SK-MEL-5 (cell line): ENCODE data around the gene OR51D1. TPM values are rescaled to one million over a fixed set of nuclear protein-coding genes. Genes with fewer than 3 reads are reported as not detected.

ENCODE experiments used
- DNase-seq: peaks from one replicate; pipeline ENCODE4 v3.0.0-alpha.2; 2016; ENCODE audit warnings: low read depth, low spot score
- in situ Hi-C: cut with HindIII; loops from 2 replicates; pipeline ENCODE4 v1.10.0; 2016; ENCODE audit warnings: low sequenced_read_pairs, high pct_unique_total_duplicates, low pct_unique_long_range_greater_than_20kb
- total RNA-seq: library from RNA; depleted of rRNA; stranded (reverse); fragments of >200 nt; shearing (Covaris generic); gene quantifications from 2 replicates; pipeline ENCODE4 v1.2.3, GENCODE V29; 2014

OR51D1 gene
- total RNA-seq, 1 experiment from 2014 or later: not detected

DNA sequence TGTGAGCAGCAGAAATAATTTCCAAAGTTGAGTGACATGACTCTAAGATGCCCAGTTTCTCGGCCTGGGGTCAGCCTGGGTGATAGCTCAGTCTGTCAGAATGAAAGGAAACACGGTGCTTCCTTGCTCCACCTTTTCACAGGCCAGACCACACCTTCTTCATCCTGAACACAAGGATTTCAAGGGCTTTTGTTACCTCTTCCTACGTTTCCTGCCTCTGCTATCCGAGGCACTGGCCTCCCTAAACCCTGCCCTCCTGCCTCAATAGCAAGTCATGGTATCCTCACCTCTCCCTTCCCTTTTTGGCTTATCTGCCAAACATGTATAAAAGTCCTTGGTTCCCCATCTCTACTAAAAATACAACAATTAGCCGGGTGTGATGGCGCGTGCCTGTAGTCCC lies 4.8 kb downstream of the OR51D1 start:
- in situ Hi-C loops: no loop called here
- no peak for DNase-seq

- DNase-seq: no peak
- in situ Hi-C loops: no loop called here
Observed at GRCh38 chr11:4643076-4643475, 5.8 kb downstream of the OR51D1 start.

GRCh38 chr11:4643682-4644081 lies 6.4 kb downstream of the OR51D1 start, which contains the start of gene OR51E1:
OR51E1 (plus strand) TSS chr11:4643982; CDS start chr11:4652527, 8,545 bp downstream.
- no peak for DNase-seq
- in situ Hi-C loops: no loop called here

DNA sequence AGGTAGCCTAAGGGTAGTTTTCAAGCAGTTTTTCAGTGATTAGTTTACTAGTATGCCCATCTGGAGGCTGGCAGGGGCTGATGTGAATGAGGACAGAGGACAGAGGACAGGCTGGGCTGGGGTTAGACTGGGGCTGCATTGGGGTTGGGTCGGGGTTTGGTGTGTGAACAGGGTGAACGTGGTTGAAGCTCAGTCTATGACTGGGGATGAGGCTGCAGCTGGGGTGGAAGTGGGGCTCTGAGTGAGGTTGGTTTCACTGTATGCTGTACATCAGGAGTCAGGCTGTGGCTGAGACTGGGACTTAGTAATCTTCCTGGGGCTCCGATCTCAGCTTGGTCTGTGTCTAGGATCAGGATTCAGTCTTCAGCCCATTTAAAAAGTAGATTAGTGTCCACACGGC lies 7.0 kb downstream of the OR51D1 start:
- in situ Hi-C loops: no loop called here
- DNase-seq: no peak

- in situ Hi-C loops: no loop called here
- DNase-seq: no peak
Observed at GRCh38 chr11:4645974-4646373, 8.7 kb downstream of the OR51D1 start.

DNA sequence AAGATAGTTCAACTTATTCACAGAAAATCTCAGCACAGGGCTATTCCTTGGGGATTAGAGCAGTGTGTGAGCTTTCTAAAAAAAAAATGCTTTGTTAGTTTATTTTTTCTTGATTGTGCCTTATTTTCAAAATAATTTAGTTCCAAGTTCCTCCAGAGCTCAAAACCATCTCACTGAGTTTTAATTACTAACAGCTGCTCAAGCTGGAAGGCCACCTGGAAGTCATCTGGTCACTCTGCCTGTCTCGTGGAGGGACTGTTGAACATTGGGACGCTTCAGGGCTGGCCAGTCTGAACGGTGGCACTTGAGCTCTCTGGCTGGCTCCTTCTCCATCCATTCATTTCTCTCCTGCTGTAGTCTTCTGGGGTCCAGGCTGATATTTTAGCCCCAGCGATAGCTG lies 10.5 kb downstream of the OR51D1 start:
- DNase-seq: no peak
- in situ Hi-C loops: no loop called here

GRCh38 chr11:4654635-4655369 lies 17.5 kb downstream of the OR51D1 start:
- DNase-seq: no peak
- in situ Hi-C loops: no loop called here

GRCh38 chr11:4658629-4659445 lies 21.6 kb downstream of the OR51D1 start:
- DNase-seq: no peak
- in situ Hi-C loops: no loop called here

GRCh38 chr11:4662876-4663275 lies 25.6 kb downstream of the OR51D1 start:
- in situ Hi-C loops: no loop called here
- DNase-seq: no peak

GRCh38 chr11:4664183-4664582 lies 26.9 kb downstream of the OR51D1 start:
- in situ Hi-C loops: no loop called here
- no peak for DNase-seq

DNA sequence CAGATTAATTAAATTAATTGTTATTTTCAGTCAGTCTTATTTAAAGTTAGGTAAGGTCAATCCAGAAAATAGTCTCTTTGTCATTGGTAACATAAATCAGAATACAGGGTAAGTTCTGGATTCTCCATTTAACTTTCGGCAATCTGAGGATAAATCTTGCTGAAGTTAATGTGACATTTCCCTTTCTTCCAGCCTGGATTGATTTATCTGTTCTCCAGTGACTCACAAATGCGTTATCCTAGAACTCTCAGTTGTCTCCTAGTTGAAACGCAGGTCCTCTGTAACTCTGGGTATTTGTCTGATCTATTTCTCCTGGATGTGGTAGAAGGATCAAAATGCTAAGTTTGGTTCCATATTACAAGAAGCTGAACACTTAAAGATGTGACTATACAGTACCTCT lies 27.5 kb downstream of the OR51D1 start:
- DNase-seq: no peak
- in situ Hi-C loops: no loop called here

GRCh38 chr11:4665424-4665823 lies 28.1 kb downstream of the OR51D1 start:
- in situ Hi-C loops: no loop called here
- no peak for DNase-seq

- DNase-seq: no peak
- in situ Hi-C loops: no loop called here
Observed at GRCh38 chr11:4671741-4672140, 34.5 kb downstream of the OR51D1 start.

DNA sequence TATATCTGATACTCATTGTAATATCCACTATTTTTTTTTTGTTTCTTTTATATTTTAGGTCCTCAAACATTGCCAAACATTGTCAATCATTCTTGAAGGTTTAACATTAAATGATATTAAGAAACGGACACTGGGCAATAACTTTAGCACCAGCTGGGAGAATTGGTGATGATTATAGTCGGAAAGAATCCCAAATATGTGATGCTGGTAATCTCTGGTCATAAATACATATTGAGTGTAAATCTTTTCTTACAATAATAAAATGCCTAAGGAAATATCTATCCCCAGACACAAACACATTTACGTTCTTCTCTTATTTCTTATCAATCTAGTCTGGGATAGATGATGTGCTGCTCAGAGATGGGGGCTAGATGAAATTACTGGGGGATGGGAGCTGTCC lies 35.2 kb downstream of the OR51D1 start:
- in situ Hi-C loops: no loop called here
- DNase-seq: no peak

DNA sequence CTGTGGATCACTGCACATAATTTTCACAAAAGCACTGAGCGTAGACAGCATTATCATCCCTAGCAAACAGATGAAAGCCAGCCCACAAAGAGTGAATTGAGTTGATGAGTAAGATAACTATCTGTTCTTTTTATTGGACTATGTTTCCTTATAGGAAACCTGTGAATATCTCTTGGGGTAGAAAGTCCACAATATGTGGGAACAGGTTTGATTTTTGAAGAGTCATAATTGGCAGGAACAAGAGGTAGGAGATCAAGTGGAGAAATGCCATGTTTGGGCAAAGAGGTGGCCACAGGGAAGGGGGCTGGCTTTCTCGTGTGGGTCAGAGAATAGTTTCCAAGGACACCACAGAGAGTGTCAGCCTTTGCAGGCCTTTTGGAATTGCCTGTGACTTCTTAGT lies 36.5 kb downstream of the OR51D1 start:
- in situ Hi-C loops: no loop called here
- no peak for DNase-seq

GRCh38 chr11:4677948-4678347 lies 40.7 kb downstream of the OR51D1 start:
- DNase-seq: no peak
- in situ Hi-C loops: no loop called here

DNA sequence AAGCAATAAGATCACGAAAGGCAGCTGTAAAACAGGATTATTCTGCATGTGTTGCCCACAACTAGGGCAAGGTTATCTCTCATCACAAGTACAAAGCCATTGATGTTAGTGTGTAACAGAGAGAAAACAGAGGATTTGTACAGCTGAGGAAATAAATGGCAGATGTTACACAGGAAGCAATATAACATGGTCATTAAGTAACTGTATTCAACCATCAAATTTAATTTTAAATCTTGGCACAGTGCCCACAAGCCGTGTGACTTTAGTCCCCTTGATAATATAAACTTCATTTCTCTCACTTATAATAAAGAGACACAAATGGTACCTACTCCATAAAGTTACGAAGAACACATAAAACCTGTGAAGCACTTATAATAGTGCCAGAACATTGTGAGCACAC lies 43.1 kb downstream of the OR51D1 start:
- in situ Hi-C loops: no loop called here

GRCh38 chr11:4682623-4683419 lies 45.5 kb downstream of the OR51D1 start:
- in situ Hi-C loops: no loop called here
- DNase-seq: no peak

More for the DNA sequence above, 43.1 kb downstream of the OR51D1 start:
- no peak for DNase-seq
